DND-41 (cell line): ENCODE measurements around the gene PSD.

Experiments used
- ATAC-seq: fragments of 200-7000 bp; cut with Tn5 transposase; 3 replicates; pipeline ENCODE4 v1.9.1; 2021; ENCODE audit warnings: low read depth; ENCODE audit not compliant: insufficient read depth
- DNase-seq: peaks from one replicate; pipeline ENCODE4 v3.0.0-alpha.2; 2020
- H2AFZ ChIP-seq: 2 replicates; pipeline ENCODE4 v1.6.0; 2012; ENCODE audit warnings: low read depth, low read length
- H3K27ac ChIP-seq: 2 replicates; pipeline ENCODE4 v1.5.1; 2012; ENCODE audit warnings: low read length, inconsistent platforms
- H3K27me3 ChIP-seq: fragments of 200-600 bp; sonication (generic); 2 replicates; pipeline ENCODE4 v1.6.0; 2012; ENCODE audit warnings: low read length, mild to moderate bottlenecking, inconsistent platforms; ENCODE audit not compliant: insufficient read depth, poor library complexity
- H3K36me3 ChIP-seq: 2 replicates; pipeline ENCODE4 v1.5.1; 2012; ENCODE audit warnings: low read length, inconsistent platforms; ENCODE audit not compliant: insufficient read depth
- H3K4me1 ChIP-seq: 2 replicates; pipeline ENCODE4 v1.5.1; 2012; ENCODE audit warnings: mild to moderate bottlenecking, low read length; ENCODE audit not compliant: insufficient read depth
- H3K4me2 ChIP-seq: 2 replicates; pipeline ENCODE4 v1.6.0; 2012; ENCODE audit warnings: mild to moderate bottlenecking, moderate library complexity, low read length, inconsistent platforms; ENCODE audit not compliant: insufficient read depth
- H3K4me3 ChIP-seq, 2 experiments: fragments of 200-600 bp in 1 of 2; shearing (Covaris generic) in 1 of 2; 2 replicates each; pipeline ENCODE4 v1.5.1; 2012 to 2016; ENCODE audit warnings: inconsistent platforms in 2 of 2, low read length in 2 of 2, mild to moderate bottlenecking in 2 of 2, low read depth in 1 of 2, moderate library complexity in 1 of 2
- H3K79me2 ChIP-seq: 2 replicates; pipeline ENCODE4 v1.6.0; 2012; ENCODE audit warnings: low read length, inconsistent platforms; ENCODE audit not compliant: insufficient read depth
- H3K9ac ChIP-seq: 2 replicates; pipeline ENCODE4 v1.6.0; 2012; ENCODE audit warnings: low read depth, mild to moderate bottlenecking, inconsistent platforms, low read length, moderate library complexity
- H3K9me3 ChIP-seq: 2 replicates; pipeline ENCODE4 v1.5.1; 2012; ENCODE audit warnings: low read length, moderate library complexity, mild to moderate bottlenecking, inconsistent platforms; ENCODE audit not compliant: insufficient read depth, severe bottlenecking
- H4K20me1 ChIP-seq: 2 replicates; pipeline ENCODE4 v1.6.0; 2012; ENCODE audit warnings: low read length; ENCODE audit not compliant: insufficient read depth
- EZH2 ChIP-seq: IDR thresholded peaks from 3 replicates; pipeline ENCODE4 v1.6.1; 2012; ENCODE audit warnings: borderline replicate concordance, low read depth, mild to moderate bottlenecking, moderate library complexity, low read length, inconsistent platforms; ENCODE audit not compliant: severe bottlenecking
- TF ChIP-seq, protein P1 (sequence below): IDR thresholded peaks from 2 replicates; pipeline ENCODE4 v1.5.1; 2012; ENCODE audit warnings: borderline replicate concordance, low read length, moderate library complexity, mild to moderate bottlenecking; ENCODE audit not compliant: poor library complexity, severe bottlenecking; ENCODE audit errors: extremely low read depth

Gene PSD

DNA sequence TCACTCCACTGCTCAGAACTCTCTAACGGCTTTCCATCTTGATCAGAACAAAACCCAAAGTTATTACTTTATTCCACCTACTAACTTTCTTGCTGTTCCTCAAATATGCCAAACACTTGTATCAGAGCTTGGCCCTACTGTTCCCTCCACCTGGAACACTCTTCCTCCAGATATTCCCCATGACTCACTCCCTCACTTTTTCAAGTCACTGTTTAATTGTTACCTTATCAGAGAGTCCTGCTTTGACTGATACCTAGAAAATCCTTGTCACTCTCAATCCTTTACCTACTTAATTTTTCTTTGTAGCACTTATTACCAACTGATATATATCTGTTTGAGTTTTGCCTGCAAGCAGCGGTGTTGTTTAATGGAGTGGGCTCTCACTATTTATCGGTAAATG, 28.7 kb downstream of the PSD start:
- no peak overlapping the region for H3K4me2 ChIP-seq
- H3K36me3 ChIP-seq, result no peaks in the 10 kb centered on the region
- H4K20me1 ChIP-seq, result 0 out of 2 replicates have a peak, but pooled peaks cover 4% of the 10 kb centered on the region
- DNase-seq (no peak), ATAC-seq (no peak)
- no peak overlapping the region for H3K4me3 ChIP-seq
- H3K79me2 ChIP-seq, result no peaks in the 10 kb centered on the region
- H2AFZ ChIP-seq, result no peak overlapping the region
- no peaks in the 10 kb centered on the region for H3K27me3 ChIP-seq
- no peak for TF ChIP-seq EZH2
- TF ChIP-seq, protein P1, sequence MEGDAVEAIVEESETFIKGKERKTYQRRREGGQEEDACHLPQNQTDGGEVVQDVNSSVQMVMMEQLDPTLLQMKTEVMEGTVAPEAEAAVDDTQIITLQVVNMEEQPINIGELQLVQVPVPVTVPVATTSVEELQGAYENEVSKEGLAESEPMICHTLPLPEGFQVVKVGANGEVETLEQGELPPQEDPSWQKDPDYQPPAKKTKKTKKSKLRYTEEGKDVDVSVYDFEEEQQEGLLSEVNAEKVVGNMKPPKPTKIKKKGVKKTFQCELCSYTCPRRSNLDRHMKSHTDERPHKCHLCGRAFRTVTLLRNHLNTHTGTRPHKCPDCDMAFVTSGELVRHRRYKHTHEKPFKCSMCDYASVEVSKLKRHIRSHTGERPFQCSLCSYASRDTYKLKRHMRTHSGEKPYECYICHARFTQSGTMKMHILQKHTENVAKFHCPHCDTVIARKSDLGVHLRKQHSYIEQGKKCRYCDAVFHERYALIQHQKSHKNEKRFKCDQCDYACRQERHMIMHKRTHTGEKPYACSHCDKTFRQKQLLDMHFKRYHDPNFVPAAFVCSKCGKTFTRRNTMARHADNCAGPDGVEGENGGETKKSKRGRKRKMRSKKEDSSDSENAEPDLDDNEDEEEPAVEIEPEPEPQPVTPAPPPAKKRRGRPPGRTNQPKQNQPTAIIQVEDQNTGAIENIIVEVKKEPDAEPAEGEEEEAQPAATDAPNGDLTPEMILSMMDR, result no peak
- H3K27ac ChIP-seq, result no peak overlapping the region
- peaks cover 23% of the 10 kb centered on the region for H3K4me1 ChIP-seq
- no peaks in the 10 kb centered on the region for H3K9me3 ChIP-seq
- no peak overlapping the region for H3K9ac ChIP-seq

DNA sequence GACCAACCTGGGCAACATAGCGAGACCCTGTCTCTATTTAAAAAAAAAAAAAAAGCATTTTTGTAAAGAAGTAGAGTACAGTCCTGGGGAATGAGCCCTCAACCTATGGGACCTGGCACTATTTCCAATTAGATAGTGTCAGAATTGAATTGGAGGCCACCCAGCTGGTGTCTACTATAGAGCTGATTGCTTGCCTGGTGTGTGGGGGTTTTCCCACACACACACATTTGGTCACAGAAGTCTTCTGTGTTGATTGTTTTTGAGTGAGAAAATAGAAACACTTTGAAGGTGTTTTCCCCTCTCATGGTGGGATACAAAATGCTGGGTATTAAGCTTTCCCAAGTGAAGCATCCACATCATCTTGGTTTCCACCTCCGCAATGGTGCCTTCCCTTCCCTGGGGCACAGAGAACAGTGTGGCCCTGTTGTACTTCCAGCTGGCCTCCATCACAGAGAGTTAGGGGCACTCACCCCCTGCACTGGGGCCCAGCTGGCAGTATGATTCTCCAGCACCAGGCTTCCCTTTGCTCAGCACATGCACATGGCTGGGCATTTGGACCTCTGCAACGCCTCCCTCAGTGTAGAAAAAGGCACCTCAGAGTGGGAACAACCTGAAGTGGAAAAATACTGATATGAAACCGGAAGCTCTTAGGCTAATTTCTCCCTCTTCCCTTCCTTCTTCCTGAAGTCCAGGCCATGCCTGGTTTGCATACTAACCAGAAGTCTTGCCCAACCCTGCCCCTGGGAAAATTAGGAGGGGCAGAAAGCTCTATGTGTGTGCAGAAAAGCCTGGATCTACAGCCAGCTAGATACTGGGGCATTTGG, 33.8 kb downstream of the PSD start:
- TF ChIP-seq, protein P1, result no peak
- no peak for TF ChIP-seq EZH2
- Histone ChIP-seq H3K36me3 (peaks cover 30% of the 10 kb centered on the region), H3K27me3 (no peaks in the 10 kb centered on the region), H3K4me1 (no peaks in the 10 kb centered on the region), H2AFZ (no peak overlapping the region), H3K9ac (no peak overlapping the region), H3K4me3 (no peak overlapping the region), H3K27ac (no peak overlapping the region), H3K79me2 (no peaks in the 10 kb centered on the region), H3K4me2 (no peak overlapping the region), H4K20me1 (0 out of 2 replicates have a peak, but pooled peaks cover 2% of the 10 kb centered on the region), H3K9me3 (no peaks in the 10 kb centered on the region)
- ATAC-seq (no peak), DNase-seq (no peak)

DNA sequence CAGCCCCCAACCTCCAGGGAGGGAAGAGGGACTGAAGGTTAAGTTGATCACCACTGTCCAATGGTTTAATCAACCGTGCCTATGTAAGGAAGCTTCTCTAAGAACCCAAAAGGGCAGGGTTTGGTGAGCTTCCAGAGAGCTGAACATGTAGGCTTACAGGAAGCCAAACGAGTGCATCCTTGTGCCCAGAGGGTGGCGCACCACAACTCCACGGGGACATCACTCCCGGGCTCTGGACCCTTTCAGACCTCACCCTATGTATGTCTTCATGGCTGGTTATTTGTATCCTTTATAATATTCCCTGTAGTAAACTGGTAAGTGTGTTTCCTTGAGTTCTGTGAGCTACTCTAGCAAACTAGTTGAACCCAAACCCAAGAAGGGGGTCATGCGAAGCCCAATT, 34.5 kb downstream of the PSD start:
- H4K20me1 ChIP-seq, result 0 out of 2 replicates have a peak, but pooled peaks cover 2% of the 10 kb centered on the region
- ATAC-seq, result peak; percentile 48; the same call in 1 of the 3 replicates
- no peaks in the 10 kb centered on the region for H3K27me3 ChIP-seq
- H3K79me2 ChIP-seq, result no peaks in the 10 kb centered on the region
- TF ChIP-seq, protein P1, result peak; percentile 37
- no peak for TF ChIP-seq EZH2
- no peaks in the 10 kb centered on the region for H3K4me1 ChIP-seq
- H3K9me3 ChIP-seq, result no peaks in the 10 kb centered on the region
- peaks cover 37% of the 10 kb centered on the region for H3K36me3 ChIP-seq
- no peak for DNase-seq
- H3K4me2 ChIP-seq, result no peak overlapping the region
- no peak overlapping the region for H3K4me3 ChIP-seq
- H2AFZ ChIP-seq, result no peak overlapping the region
- no peak overlapping the region for H3K27ac ChIP-seq
- H3K9ac ChIP-seq, result no peak overlapping the region
